Left kidney (tissue), 8 donors: ENCODE measurements around the gene KLF11. TPM values are rescaled to one million over a fixed set of nuclear protein-coding genes. Genes with fewer than 3 reads are reported as not detected.

ENCODE experiments used
- DNase-seq: peaks from one replicate; pipeline ENCODE4 v3.0.0-alpha.2; 2013
- long read RNA-seq, 8 donors: transcript quantifications; one replicate each; lab custom pipeline, GENCODE V29; 2026
- polyA plus RNA-seq: library from polyadenylated mRNA; unstranded; fragments of 120-200 nt; gene quantifications from one replicate; pipeline ENCODE4 v1.2.1, GENCODE V29; 2013; ENCODE audit not compliant: insufficient read length

KLF11 gene
- polyA plus RNA-seq, result 23.6 TPM
- long read RNA-seq, donor 1, full-length matches to known transcripts, result 3 of 71 reads
- long read RNA-seq, donor 1, partial matches to known transcripts, result 68 of 71 reads
- long read RNA-seq, donor 1, other reads (novel, unspliced or antisense), result 0 of 71 reads
- long read RNA-seq, donor 2, full-length matches to known transcripts, result 4 of 36 reads
- long read RNA-seq, donor 2, partial matches to known transcripts, result 32 of 36 reads
- long read RNA-seq, donor 2, other reads (novel, unspliced or antisense), result 0 of 36 reads
- long read RNA-seq, donor 3, full-length matches to known transcripts, result 3 of 3 reads
- long read RNA-seq, donor 3, partial matches to known transcripts, result 0 of 3 reads
- long read RNA-seq, donor 3, other reads (novel, unspliced or antisense), result 0 of 3 reads
- long read RNA-seq, donor 4, result 0 reads
- long read RNA-seq, donor 5, full-length matches to known transcripts, result 4 of 4 reads
- long read RNA-seq, donor 5, partial matches to known transcripts, result 0 of 4 reads
- long read RNA-seq, donor 5, other reads (novel, unspliced or antisense), result 0 of 4 reads
- long read RNA-seq, donor 6, full-length matches to known transcripts, result 1 of 7 reads
- long read RNA-seq, donor 6, partial matches to known transcripts, result 6 of 7 reads
- long read RNA-seq, donor 6, other reads (novel, unspliced or antisense), result 0 of 7 reads
- long read RNA-seq, donor 7, full-length matches to known transcripts, result 4 of 105 reads
- long read RNA-seq, donor 7, partial matches to known transcripts, result 101 of 105 reads
- long read RNA-seq, donor 7, other reads (novel, unspliced or antisense), result 0 of 105 reads
- long read RNA-seq, donor 8, full-length matches to known transcripts, result 5 of 5 reads
- long read RNA-seq, donor 8, partial matches to known transcripts, result 0 of 5 reads
- long read RNA-seq, donor 8, other reads (novel, unspliced or antisense), result 0 of 5 reads

DNA sequence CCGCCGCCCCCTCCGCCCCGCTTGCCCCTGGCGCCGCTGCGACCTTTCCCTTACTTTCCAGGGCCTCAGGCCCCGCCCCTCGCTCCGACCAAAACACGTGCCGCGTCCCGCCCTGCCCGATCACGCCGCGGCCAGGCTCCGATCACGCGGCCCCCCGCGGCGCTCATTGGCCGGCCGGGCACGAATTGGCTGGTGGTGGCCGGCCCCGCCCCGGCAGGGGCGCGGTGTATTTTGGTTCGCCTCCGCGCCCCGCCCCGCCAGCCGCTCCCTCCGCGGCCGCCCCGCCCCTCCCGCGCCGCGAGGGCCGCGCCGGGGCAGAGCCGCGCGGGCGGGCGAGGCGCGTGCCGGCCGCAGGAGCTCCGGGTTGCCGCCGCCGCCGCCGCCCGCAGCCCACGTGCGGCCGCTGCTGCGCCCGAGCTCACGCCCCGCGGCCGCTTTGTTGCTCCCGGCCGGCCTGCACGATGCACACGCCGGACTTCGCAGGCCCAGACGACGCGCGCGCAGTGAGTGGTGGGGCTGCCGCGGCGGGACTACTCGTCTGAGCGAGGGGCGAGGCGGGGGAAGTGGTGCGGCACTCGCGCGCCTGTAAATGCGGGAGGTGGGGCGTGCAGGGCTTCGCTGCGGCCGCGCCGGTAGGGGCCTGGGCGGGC, at the start of gene KLF11:
Gene KLF11 (plus strand): TSS at position 295 of the 650 bp plus-strand sequence. CDS start 167 bp downstream, at position 462.
- DNase-seq, result peak; percentile 91

GRCh38 chr2:9994462-9994861, 48.9 kb upstream of the KLF11 start:
- DNase-seq, result no peak

- DNase-seq, result no peak
Measured at GRCh38 chr2:9995059-9995458, 48.3 kb upstream of the KLF11 start.

DNA sequence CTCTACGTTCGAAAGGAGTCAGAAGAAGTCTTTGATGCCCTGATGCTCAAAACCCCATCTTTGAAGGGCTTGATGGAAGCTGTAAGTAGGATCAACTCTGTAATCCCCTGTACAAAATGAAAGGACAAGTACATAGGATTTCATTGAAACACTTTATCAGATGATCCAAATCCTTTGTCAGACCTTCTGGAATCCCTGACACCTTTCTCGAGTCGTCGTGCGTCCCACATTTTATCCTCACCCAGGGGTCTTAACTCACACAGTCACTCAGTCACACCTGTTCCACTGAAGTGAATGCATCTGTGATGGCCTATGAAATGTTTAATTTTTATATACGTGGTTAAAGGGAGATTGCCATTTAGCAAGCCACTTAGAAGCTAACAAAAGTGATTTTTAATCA, 47.0 kb upstream of the KLF11 start:
- no peak for DNase-seq

GRCh38 chr2:9997936-9998335, 45.4 kb upstream of the KLF11 start:
- no peak for DNase-seq

GRCh38 chr2:9998916-9999654, 44.3 kb upstream of the KLF11 start:
- no peak for DNase-seq

DNA sequence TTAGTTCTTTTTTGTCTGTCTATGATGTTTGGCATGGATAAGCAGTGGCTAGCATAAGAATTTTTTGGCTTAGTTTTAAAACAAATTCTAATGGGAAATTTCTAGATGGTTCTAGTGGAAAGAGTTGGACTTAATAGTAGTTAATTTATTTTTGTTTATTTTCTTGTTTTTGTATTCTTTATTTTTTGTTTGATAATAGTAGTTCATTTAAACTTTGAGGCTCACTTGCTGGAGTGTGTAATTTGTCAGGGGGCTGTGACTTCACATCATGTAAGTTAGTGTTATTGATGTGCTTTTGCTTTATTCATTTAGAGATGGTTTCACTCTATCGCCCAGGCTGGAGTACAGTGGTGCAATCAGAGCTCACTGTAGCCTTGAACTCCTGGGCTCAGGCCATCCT, 43.7 kb upstream of the KLF11 start:
- no peak for DNase-seq

- no peak for DNase-seq
Measured at GRCh38 chr2:10000541-10000940, 42.8 kb upstream of the KLF11 start.

DNA sequence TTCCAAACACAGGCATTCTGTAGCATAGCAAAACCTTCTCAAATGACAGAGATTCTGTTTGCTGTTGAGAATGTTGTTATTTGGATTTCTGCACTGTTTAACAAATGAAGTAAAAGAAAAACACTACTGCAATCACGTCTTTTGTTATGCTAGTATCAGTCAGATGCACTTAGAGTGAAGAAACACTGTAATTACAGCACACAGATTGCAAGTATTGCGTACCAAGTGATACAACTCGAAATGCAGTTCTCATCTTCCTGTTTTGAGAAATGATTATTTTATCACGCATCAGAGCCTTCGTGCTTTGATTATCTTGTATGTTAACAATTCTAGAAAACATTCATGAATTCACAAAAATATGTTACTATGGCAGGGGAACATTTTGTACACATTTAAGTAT, 41.8 kb upstream of the KLF11 start:
- no peak for DNase-seq

DNA sequence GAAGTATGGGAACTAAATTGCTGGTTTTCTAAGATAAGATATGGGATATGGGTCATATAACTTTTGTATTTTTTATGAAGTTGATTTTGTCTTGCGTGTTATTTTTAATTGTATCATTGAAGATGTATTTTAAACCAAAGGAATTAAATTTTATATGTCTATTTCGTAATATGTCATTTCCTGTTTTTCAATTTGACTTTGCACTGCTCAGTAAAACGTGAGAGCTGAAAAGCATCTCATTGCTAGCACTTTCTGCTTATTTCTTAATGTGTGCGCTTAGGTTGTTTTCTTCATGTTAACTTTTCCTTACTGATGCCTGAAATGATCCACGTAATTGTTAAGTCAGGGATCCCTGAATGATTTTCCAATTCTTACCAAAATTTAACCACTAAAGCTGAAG, 41.2 kb upstream of the KLF11 start:
- no peak for DNase-seq

GRCh38 chr2:10002681-10003080, 40.7 kb upstream of the KLF11 start:
- DNase-seq, result no peak

DNA sequence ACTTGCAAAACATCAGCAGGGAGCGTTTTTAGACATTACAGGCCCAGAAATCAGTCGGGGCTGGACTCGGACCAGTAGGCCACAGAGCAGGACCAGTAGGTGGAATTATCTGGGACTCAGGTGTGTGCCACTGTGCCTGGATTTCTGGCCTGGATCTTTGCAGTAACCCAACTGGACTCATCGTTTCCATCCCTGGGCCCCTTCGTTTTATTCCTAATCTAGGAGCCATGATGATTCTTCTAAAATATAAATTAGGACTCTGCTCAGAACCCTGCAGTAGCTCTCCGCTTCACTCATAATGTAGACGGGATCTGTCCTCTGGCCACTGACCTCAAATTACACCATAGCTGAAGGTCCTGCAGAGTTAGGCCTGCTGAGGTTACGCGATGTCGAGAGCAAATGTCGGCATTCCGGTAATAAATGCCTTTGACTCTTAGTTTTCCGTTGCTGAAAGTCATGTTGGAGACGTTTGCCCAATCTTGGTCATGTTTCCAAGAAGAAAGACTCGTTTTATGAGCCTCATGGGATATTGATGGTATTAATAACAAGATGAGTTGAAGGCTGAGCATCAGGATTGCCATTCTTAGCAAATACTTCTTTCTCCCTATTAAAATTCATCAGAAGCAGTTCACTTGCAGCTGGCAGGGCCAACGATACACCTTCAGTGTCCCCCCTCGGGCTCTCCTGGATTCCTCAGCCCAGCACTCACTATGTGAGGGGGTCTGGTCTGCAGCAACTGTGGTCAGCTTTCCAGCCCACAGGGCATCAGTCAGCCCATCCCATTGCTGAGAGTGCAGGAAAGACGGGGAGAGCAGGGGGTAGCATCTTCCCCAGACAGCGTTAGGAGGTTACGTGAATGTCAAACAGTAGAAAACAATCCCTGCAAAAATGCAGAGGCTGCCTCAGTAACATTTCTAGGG, 39.9 kb upstream of the KLF11 start:
- DNase-seq, result no peak

- no peak for DNase-seq
Measured at GRCh38 chr2:10004401-10004800, 38.9 kb upstream of the KLF11 start.

- no peak for DNase-seq
Measured at GRCh38 chr2:10004836-10005235, 38.5 kb upstream of the KLF11 start.

- DNase-seq, result no peak
Measured at GRCh38 chr2:10005461-10006235, 37.7 kb upstream of the KLF11 start.

- no peak for DNase-seq
Measured at GRCh38 chr2:10006236-10007161, 36.9 kb upstream of the KLF11 start.

DNA sequence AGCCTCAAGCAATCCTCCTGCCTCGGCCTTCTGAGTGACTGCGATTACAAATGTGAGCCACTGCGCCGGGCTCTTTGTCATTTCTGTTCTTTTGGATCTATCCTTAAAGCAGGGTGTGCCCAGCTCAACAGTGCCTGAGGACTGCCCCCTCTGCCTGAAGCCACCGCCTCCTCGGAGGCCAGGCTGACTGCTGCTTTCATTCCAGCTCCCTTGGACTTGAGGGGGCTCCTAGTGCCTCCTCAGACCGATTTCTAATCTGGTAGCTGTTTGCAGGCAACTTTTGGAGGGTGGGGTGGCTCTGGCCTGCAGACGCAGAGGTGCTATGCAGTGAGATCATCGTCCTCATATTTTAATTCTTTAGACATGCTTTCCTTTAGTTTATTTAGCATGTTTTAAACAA, 35.9 kb upstream of the KLF11 start:
- no peak for DNase-seq

DNA sequence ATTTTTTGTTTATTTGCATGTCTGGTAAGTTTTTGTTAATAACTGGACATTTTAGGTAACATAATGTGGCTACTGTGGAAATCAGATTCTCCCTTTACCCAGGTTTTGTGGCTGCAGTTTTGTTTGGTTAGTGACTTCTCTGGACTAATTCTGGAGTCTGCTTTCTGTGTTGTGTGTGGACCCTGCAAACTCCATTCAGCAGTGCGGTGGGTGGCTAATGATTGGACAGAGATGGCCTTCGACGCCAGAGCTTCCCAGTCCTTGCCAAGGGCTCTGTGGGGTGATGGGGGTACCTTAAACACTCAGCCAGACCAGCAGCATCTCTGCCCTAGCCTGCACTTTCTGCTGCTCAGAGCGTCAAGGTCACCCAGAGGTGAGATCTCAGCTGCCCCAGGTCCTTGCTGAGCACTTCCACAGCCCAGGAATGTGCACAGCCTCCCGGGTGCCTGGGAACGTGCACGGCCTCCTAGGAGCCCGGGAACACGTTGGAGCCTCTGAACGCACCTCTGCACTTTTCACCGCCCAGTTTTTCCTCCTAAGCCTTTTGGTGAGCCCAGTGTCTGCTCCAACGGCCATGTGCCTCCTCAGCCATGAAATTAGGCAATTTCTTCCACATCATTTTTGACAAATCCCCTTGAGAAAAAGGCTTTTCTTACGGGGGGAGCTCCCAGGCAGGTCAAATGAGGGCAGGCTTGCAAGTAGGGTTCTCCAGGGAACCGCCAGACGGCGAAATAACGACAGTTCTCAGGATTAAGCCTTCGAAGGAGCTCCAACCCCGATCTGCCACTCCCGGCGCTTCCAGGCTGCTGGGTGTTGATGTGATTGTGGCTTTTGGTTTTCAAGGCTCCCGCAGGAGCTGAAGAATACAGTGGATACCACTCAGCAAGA, 35.2 kb upstream of the KLF11 start:
- no peak for DNase-seq
